Left renal pelvis (tissue), 4 donors: ENCODE results near the gene FADS6. TPM values are rescaled to one million over a fixed set of nuclear protein-coding genes. Genes with fewer than 3 reads are reported as not detected.

Experiments
- DNase-seq, 4 donors: peaks; one replicate each; pipeline ENCODE4 v3.0.0-alpha.2; 2013; ENCODE audit warnings: low read depth in 4 of 4, low spot score in 3 of 4
- polyA plus RNA-seq, 4 donors: library from polyadenylated mRNA; unstranded; fragments of 120-200 nt; gene quantifications; one replicate each; pipeline ENCODE4 v1.2.1, GENCODE V29; 2013; ENCODE audit not compliant: insufficient read length in 4 of 4

FADS6 gene, protein sequence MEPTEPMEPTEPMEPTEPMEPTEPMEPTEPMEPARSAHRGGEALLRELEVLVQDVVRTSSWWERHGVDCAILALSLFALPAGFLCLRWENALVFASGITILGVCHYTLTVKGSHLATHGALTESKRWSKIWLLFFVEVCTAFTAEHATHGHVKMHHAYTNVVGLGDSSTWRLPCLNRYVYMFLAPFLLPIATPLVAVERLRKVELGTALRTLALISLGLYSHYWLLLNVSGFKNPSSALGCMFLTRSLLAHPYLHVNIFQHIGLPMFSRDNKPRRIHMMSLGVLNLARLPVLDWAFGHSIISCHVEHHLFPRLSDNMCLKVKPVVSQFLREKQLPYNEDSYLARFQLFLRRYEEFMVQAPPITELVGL
- under 1 TPM in 2 of 4 donors, not detected in 2; 0.36 to 0.49 TPM for polyA plus RNA-seq

DNA sequence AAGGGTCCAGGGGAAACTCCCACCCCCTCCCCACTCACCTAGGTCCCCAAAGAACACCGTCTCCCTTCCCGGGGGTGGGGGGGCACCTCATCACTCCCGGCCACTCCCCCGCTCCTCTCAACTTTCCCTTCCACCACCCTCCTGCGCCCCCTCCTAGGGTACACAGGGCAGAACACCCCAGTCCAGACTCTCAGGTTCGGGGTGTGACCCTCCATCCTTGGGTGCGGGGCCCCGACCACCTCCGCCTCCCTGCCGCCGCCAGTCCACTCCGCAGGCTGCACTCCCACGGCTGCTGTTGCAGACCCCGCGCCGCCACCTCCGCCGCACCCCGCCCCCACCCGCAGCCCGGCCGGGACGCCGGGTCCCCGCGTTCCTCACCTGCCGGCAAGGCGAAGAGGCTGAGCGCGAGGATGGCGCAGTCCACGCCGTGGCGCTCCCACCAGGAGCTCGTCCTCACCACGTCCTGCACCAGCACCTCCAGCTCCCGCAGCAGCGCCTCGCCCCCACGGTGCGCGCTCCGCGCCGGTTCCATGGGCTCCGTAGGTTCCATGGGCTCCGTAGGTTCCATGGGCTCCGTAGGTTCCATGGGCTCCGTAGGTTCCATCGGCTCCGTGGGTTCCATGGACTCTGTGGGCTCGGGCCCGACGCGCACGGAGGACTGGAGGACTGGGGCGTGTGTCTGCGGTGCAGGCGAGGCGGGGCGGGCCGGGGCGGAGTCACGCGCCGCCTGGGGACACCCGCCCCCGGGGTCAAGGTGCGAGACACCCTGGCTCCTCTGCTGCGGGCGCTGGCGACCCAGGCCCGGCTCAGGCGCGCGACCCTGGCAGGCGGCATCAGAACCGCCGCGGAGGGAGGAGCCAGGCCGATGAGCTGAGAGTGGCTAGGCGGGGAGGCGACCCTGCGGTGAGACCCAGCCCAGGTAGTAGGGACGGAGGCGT lies at the start of gene FADS6:
FADS6 (minus strand) TSS at position 660 of the 938 bp plus-strand sequence; CDS start at position 622, 38 bp downstream.
- no peak for DNase-seq

DNA sequence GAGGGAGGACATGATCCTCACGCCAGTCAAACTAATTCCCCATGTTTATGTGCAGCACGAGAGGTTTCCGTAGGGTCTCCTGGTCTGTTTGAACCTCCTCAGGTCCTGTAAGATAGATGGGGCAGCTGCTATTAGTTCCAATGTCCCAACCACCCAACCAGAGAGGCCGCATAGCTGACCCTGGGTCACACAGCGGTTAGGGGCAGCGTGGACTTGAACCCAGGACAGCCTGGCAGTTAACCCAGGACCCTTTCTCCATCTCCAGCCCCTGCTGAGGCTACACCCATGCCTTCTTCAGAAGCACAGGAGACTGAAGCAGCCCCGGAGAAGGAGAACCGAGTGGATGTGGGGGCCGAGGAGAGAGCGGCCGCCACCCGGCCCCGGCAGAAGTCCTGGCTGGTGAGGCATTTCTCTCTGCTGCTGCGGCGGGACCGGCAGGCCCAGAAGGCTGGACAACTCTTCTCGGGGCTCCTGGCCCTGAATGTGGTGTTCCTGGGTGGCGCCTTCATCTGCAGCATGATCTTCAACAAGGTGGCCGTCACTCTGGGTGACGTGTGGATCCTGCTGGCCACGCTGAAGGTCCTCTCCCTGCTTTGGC lies 47.8 kb upstream of the FADS6 start:
- no peak for DNase-seq

DNA sequence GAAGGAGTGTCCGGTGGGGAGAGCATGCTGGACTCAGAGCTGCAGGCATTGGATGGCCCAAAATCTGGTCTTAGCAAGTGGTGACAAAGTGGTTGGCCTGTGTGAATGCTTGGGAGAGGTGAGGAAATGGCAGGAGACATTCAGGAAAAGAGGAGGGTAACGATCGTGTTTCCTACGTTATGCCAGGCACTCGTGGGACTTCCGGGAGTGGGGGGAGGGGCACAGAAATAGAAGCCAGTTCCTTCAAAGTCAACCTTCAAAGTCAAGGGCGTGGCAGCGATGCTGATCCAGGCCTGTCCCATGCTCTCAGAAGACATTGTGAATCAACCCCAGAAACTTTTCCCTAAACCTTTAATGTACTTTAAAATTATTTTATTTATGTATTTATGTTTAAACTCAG lies 46.1 kb upstream of the FADS6 start:
- no peak for DNase-seq

DNA sequence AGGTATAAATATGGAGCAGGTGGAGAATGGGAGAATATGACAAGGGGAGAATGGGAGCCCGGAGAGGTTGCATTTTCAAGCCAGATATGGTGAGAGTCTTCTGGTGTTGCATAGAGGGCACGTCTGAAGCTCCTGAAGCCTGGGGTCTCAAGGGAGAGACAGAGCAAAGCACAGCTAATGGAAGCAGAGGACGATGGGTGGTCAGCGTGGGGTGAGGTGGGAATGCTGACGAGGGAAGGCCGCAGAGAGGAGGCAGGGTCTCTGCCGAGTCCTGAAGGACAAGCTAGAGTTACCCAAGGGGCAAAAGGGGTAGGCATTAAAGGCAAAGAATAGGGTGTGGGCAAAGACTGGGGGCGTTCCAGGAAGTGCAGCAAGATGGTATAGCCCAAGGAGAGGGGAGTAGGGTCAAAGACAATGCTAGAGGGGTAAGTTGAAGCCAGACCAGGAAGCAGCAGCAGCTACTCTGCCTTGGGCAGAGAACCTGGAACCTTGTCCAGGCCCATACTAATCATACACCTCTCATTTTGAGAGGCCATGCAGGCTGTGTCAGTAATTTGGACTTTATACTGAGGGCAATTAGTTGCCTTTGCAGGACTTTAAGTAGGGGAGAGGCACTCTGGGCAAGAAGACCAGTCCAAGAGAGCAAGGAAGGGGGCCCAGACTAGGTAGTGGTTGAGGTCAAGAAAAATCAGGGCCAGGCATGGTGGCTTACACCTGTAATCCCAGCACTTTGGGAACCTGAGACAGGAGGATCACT lies 44.9 kb upstream of the FADS6 start:
- no peak for DNase-seq

DNA sequence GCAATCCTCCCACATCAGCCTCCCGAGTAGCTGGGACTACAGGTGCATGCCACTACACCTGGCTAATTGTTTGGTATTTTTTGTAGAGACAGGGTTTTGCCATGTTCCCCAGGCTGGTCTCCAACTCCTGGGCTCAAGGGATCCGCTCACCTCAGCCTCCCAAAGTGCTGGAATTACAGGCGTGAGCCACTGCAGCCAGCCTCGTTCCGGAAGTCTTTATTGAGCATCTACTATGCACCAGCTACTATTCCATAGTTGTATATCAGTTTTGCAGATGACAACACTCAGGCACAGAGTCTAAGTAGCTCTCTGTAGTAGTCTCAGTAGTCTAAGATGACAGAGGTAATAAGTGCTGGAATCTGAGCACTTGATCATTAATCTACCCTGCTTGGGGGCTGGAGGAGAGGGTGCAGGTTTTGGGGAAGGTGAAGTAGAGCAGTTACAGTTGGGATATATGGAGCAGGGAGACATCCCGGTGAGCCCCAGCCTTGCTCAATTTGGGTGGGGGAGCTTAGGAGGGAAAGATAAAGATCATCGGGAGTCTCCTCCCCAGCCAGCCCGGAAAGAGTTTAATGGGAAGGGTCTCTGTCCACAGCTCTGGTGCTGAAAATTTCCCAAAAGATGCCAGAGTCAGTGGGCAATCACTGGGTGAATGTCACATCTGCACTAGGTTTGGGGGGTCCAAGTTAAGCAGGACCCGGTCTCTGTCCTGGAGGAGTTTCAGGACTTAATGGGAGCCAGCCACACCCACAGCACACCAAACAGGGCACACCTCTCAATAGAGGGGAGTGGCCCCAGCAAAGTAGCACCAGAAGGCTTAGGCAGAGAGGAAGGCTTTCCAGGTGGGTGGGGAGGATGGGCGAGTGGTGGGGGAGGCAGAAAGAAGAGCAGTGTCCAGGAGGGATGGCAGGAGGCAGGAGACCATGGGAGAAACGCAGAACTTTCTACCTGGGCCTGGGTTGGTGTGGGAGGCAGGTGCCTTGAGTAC lies 43.9 kb upstream of the FADS6 start:
- no peak for DNase-seq

DNA sequence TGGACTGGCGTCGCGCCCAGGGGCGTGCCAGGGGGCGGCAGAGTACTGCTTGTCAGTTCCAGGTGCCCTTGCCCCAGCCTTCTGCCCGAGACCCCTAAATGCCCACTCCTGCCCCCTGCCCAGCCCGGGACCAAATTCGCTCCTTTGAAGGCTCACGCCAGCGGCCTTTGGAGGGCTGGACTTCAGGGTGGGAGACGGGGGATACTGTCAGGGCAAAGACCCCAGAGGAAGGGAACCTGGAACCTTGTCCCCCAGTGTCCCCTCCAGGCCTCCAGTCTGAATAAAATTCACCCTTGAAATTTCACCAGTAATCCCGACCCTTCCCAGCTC lies 43.0 kb upstream of the FADS6 start:
- no peak for DNase-seq

DNA sequence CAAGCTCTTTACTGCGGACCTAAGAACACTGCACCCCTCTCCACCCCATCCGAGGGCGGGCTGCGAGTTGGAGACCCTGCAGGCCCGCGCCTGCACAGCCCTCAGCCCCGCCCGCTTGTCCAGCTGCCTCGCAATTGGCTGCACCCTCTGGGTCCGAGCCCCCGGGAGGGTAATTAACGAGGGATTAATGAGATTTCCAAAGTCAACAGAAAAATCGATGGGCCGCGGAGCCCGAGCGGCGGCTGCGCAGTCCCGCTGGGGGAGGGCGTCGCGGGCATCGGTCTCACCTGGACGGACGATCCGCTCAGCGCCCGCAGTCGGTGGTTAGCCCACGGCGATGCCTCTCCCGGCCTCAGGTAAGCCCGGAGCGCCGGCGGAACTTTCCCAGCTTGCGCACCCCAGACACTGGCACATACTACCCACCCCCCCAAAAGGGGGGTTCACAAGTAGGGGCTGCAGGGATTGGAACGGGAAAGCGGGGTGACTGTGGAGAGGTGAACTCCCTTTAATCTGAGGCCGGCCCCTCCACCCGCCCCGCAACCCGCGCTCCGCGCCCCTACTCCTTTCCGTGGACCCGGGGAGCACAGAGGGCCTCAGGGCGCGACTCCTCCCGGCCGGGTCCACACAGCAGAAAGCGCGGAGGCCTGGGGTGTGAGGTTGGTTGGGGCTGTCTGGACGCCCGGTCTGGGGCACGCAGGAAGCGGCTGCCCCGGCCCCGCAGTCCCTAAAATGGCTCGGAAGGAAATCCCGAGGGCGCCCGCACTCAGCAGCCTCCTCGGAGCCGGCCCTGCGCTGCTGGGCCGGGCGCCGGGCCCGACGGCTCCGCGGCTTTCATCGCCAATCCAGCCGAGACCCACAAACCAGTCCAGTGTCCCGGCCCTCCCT lies 42.4 kb upstream of the FADS6 start, which contains the start of gene OTOP3:
OTOP3 (plus strand) TSS at position 314 of the 885 bp plus-strand sequence; CDS start at position 338, 24 bp downstream.
- no peak for DNase-seq

DNA sequence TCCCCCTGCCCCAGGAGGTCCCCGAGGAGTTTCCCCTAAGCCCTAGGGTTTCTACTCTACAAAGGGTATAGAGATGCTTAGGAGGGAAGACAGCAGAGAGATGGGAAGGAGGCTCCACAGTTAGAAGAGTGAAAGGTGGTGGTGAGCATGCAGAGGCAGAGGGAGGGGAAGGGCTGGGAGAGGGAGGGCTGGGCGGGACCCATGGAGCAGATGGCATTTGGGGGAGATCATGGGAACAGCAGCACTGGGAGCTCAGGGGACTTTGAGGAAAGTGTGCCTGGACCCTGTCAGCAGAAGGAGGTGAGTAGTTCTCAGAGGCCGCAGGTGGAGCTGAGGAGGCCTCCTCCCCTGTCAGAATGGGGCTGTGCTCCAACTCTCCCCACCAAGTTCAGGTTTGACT lies 41.6 kb upstream of the FADS6 start:
- DNase-seq, result no peak

DNA sequence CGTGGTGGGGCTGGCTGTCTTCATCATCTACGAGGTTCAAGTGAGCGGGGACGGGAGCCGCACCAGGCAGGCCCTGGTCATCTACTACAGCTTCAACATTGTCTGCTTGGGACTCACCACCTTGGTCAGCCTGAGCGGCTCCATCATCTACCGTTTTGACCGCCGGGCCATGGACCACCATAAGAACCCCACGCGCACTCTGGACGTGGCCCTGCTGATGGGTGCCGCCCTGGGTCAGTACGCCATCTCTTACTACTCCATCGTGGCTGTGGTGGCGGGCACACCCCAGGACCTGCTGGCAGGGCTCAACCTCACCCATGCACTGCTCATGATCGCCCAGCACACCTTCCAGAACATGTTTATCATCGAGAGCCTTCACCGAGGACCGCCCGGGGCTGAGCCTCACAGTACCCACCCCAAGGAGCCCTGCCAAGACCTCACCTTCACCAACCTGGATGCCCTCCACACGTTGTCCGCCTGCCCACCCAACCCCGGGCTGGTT lies 37.2 kb upstream of the FADS6 start:
- no peak for DNase-seq

DNA sequence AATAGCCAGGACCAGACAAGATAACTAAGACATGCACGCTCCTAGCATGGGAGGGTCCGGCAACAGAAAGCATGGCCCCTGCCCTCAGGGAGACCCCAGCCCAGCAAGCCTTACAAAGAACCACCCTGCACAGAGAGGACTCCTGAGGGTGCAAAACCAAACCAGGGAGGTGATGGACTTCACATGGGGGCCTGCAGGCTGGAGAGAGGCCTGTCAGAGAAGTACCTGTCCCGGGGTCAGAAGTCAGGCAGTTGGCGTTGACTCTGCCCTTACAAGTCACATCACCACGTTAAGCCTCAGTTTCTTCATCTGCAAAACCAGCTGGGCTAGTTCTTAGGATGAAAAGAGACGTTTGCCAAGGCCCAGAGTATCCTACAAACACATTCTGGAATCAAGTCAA lies 35.4 kb upstream of the FADS6 start:
- DNase-seq, result no peak

DNA sequence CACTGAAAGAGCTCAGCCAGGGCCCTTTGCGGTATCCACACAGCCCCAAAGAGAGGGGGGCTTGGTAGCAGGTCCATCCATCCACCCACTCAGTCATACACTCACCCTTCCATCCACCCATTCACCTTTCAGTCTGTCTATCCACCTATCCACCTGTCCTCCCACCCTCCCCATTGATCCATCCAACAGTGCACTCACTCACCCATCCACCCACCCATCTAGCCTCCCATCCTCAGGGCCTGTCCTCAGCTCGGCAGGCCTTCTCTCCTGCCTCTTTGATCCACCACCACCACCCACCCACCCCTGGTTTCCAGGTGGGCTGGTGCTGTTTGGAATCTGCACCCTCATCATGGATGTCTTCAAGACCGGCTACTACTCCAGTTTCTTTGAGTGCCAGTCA lies 31.8 kb upstream of the FADS6 start:
- no peak for DNase-seq

DNA sequence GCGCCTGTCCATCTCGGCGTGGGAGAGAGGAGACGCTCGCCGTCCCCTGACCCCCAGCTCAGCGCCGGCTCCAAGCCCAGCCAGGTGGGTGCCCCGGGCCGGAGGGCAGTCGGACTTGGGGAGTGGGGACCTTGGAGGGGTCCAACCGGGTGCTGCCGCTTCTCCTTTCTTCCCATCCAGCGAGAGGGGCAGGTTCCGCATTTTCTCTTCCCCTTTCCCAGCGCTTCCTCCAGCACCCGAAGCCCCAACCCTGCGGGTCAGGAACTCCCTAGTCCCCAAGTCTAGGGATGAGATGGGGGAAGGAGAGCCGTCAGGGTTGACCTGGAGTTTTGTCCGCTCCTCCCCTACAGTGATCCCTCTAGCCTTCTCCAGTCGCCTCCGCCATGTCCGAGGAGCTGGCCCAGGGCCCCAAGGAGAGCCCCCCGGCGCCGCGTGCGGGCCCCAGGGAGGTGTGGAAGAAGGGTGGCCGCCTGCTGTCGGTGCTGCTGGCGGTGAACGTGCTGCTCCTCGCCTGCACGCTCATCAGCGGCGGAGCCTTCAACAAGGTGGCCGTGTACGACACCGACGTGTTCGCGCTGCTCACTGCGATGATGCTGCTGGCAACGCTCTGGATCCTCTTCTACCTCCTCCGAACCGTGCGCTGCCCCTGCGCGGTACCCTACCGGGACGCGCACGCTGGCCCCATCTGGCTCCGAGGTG lies 31.0 kb upstream of the FADS6 start, which contains the start of gene OTOP2:
OTOP2 (plus strand) TSS at position 24 of the 699 bp plus-strand sequence; CDS start at position 384, 360 bp downstream.
- DNase-seq, result no peak

DNA sequence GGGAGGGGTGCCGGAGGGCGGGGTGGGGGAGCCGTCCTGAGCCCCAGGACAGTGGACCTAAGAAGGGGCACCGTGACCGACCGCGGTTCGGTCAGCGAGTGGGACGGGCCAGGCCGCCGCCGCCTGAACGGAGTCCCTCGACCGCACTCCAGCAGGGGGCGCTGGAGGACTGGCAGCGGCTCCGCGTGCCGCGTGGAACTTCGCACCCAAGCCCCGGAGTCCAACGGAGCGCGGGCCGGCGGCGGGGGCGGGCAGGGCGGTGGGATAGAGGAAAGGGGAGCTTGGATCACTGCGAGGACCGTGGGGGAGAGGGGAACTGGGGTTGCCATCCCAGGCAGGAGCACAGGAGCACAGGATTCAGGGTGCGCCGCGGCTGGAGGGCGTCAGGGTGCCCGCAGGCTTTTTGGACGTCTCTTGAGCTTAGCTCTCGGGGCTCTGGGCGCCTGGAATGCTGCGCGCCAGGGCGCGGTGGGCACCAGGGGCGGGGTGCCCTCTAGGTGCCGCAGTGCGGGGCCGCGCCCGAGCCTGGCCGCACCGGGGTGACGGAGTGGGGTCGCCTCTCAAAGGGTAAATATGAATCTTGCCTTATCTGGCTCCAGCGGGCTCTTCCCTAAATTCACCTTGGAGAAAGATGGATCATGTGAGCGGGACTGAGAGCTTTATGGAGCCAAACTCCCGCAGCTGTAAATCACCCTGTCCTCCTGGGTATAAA lies 30.3 kb upstream of the FADS6 start:
- DNase-seq, result no peak

DNA sequence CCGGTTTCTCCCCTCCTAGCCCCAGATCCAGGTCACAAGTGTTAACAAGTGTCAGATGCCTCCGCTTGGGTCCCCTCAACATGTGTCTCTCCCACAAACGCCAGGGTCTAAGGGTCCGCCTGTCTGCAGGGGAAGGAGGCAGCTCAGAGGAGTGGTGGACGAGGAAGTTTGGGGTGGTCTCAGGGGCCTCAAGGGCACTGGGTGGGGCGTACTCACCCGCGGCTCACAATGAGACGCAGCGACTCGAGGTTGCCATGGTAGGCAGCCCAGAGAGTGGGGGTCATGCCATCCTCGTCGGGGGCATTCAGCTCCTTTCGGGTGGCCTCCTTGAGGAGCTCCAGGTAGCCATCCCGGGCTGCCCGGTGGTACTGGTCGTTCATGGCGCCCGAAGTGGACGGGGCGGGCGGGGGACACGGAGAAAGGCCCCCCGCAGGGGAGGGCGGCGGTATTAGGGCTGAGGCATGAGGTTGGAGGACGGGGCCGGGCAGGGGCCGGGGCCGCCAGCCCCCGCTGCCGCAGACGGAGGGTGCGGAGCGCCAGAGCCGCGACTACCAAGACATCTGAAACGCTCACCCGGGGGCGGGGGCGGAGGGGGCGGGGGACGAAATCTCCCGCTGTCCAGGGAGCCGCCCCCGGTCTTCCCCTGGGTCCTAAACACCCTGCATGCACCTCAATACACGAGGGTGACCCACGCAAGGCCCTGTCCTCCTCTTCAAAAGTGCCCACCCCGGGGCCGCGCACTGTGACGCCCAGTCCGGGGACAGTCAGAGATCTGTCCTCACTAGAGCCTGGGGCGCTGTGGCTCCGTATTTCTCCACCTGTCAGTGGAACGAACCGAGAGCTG lies 29.5 kb upstream of the FADS6 start, which contains the start of gene USH1G:
USH1G (minus strand) TSS at position 562 of the 844 bp plus-strand sequence; CDS start at position 380, 182 bp downstream.
- no peak for DNase-seq

DNA sequence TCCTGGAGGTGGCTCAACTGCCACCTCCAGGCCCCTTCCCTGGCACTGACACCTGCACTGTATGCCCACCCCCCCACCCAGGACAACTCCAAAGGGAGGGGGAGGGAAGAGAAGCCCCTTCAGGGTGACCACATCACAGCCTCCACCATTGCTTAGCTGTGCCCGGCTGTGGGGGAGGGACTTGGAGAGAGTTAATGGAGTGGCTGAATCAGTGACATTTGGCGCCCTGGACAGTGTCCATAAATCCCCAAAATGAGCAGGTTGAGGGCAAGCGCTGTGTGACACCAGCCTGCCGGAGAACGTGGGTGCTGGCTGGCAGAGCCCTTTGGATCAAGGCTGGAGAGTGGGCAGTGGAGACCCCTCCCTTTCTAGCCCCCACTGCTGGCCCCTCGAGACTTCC lies 28.7 kb upstream of the FADS6 start:
- no peak for DNase-seq

DNA sequence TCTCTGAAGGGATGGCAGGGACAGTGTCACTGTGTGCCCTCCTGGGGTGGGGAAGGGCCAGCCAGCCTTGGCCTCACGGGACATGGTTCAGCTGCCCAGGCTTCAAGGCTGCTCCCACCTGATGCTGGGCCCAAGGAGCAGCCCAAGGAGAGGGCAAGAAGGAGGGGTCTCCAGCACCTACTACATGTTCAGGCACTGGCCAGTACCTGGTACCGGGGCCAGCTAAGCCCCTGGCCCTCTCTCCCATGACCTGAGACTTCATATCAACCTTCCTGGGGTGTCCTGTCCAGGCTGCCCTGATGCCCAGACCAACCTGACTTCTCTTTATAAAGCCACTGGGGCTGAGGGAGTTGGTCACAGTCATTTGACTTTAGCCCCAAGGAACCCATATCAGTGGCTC lies 28.3 kb upstream of the FADS6 start:
- no peak for DNase-seq
